Measurements from ENCODE around the gene MRPL24.
A peak's percentile ranks its signal among the peaks of the same experiment; 100 is the strongest.

The MRPL24 gene

DNA sequence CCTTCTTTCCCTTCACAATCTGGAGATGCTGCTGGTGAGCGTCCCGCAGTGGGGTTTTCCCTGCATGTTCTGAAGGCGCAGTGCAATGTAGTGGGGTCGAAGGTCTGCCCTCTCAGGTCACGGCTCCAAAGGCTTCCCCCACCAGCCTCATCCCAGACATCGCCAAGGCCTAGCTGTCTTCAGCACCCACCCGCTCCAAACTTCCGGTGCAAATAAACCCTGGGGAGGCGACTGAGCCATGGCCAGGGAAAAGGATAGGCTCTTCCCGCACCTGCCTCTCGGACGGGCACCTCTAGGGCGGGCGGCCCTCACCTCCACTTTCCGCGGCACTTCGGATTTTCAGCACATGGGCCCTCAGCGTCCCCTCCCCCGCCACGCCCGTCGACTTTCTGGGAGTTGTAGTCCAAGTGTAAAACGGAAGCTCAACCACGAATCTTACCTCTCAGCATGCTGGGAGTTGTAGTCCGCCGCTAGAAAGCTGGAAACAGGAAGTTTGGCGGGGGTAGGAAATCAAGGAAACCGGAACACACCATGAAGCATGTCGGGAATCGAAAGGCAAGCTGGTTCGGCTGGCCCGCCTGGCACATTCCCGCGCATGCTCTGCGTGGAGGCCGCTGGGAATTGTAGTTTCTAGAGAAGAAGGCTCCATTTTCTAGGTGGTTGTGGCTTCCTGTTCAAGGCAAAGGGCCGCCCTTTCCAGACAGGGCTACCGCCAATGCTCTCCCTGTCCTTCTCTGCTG lies at the start of gene MRPL24:
MRPL24 (minus strand) TSS at position 348 of the 740 bp plus-strand sequence. CDS start 2,384 bp downstream, outside the sequence.
- Mint-ChIP-seq H3K9me3 (no peaks in the 10 kb centered on the region), H3K4me1 (peaks cover 50% of the 10 kb centered on the region), H3K36me3 (ENCODE audit: low read depth) (peaks cover 33% of the 10 kb centered on the region), H3K27ac (peak within 1 kb of the TSS; percentile 99), H3K27me3 (ENCODE audit: low read depth, poor library complexity) (no peaks in the 10 kb centered on the region), H3K4me3 (peak within 1 kb of the TSS; percentile 95)
- no peak for TF ChIP-seq CTCF (IDR thresholded peaks at IDR 0.05)
- peak; percentile 94 for DNase-seq

DNA sequence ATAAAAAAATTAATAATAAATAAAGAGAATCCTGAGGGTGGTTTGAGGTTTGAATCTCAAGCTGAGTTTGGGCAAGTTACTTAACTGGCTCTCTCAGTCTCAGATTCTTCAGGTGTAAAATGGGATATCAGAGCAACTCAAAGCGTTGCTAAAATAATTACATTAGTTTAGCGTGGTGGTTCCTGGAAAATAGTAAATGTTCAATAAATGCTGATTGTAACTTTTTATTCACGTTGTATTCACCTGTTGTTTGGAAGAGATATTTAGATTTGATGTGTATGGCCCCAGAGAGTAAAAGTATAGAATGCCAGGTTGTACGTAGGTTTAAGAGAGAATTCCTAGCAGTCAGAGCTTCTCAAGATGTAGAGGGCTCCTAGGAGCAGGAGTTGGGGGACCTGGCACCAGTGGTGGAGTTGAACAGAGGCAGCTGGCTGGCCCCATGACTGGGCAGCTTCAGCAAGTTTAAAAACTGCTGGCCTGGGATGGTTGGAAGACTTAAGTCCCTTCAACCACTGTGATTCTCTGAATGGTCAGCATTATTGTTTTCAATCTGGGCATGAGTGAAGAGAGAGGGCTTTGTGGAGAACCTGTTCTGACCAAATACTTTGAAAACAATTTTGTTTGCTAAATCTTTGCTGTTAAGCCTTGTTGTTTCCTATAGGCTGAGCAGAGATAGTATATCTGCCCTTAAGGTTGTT lies 48.9 kb upstream of the MRPL24 start:
- peaks cover 5% of the 10 kb centered on the region for H3K4me1 Mint-ChIP-seq
- no peaks in the 10 kb centered on the region for H3K27me3 Mint-ChIP-seq (ENCODE audit: low read depth, poor library complexity)
- DNase-seq: no peak
- H3K27ac Mint-ChIP-seq: peak overlapping the region; percentile 1
- TF ChIP-seq CTCF (IDR thresholded peaks at IDR 0.05): no peak
- no peaks in the 10 kb centered on the region for H3K9me3 Mint-ChIP-seq
- peaks cover 72% of the 10 kb centered on the region for H3K36me3 Mint-ChIP-seq (ENCODE audit: low read depth)
- no peak overlapping the region for H3K4me3 Mint-ChIP-seq

GRCh38 chr1:156788136-156788535 lies 47.2 kb upstream of the MRPL24 start:
- peaks cover 69% of the 10 kb centered on the region for H3K36me3 Mint-ChIP-seq (ENCODE audit: low read depth)
- H3K4me3 Mint-ChIP-seq: no peak overlapping the region
- no peak overlapping the region for H3K27ac Mint-ChIP-seq
- no peaks in the 10 kb centered on the region for H3K4me1 Mint-ChIP-seq
- no peak for TF ChIP-seq CTCF (IDR thresholded peaks at IDR 0.05)
- no peaks in the 10 kb centered on the region for H3K9me3 Mint-ChIP-seq
- DNase-seq: no peak
- no peaks in the 10 kb centered on the region for H3K27me3 Mint-ChIP-seq (ENCODE audit: low read depth, poor library complexity)

DNA sequence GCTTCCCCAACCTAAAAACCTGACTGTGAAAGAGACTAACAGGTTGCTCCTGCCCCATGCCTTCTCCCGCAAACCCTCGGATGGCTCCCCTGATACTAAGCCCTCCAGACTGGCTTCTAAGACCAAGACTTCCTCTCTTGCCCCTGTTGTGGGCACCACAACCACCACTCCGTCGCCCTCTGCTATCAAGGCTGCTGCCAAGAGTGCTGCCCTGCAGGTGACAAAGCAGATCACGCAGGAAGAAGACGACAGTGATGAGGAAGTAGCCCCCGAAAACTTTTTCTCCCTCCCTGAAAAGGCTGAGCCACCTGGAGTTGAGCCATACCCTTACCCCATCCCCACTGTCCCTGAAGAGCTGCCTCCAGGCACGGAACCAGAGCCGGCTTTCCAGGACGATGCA lies 45.8 kb upstream of the MRPL24 start:
- TF ChIP-seq CTCF (IDR thresholded peaks at IDR 0.05): no peak
- no peak for DNase-seq
- Mint-ChIP-seq H3K27ac (peak overlapping the region; percentile 85), H3K27me3 (ENCODE audit: low read depth, poor library complexity) (no peaks in the 10 kb centered on the region), H3K4me3 (no peak overlapping the region), H3K9me3 (no peaks in the 10 kb centered on the region), H3K36me3 (ENCODE audit: low read depth) (peaks cover 69% of the 10 kb centered on the region), H3K4me1 (no peaks in the 10 kb centered on the region)

- DNase-seq: no peak
- Mint-ChIP-seq H3K27me3 (ENCODE audit: low read depth, poor library complexity) (no peaks in the 10 kb centered on the region), H3K9me3 (no peaks in the 10 kb centered on the region), H3K27ac (peak overlapping the region; percentile 92), H3K36me3 (ENCODE audit: low read depth) (peaks cover 67% of the 10 kb centered on the region), H3K4me1 (peaks cover 5% of the 10 kb centered on the region), H3K4me3 (no peak overlapping the region)
- TF ChIP-seq CTCF (IDR thresholded peaks at IDR 0.05): no peak
Observed at GRCh38 chr1:156785458-156785857, 44.6 kb upstream of the MRPL24 start.

All from nephron progenitor cell (in vitro differentiated cells).